OCI-LY3 (cell line): ENCODE measurements around the gene CFAP298.

ENCODE experiments used
- H2AFZ ChIP-seq: fragments of 200-600, 300-600 bp; shearing (Covaris generic); 2 replicates; pipeline ENCODE4 v1.6.0; 2014; ENCODE audit warnings: antibody characterized with exemption, low read depth, low read length
- H3K27ac ChIP-seq: fragments of 200-600, 300-600 bp; sonication (generic); 2 replicates; pipeline ENCODE4 v1.5.1; 2014; ENCODE audit warnings: mild to moderate bottlenecking, low read length, moderate library complexity, mixed read lengths
- H3K27me3 ChIP-seq: fragments of 200-600, 300-600 bp; sonication (generic); 2 replicates; pipeline ENCODE4 v1.6.1; 2014; ENCODE audit warnings: low read depth, low read length, mixed read lengths
- H3K36me3 ChIP-seq: fragments of 200-600, 300-600 bp; sonication (generic); replicated peaks from 2 replicates; pipeline ENCODE3; 2014; ENCODE audit warnings: low read depth, low read length, mixed read lengths
- H3K4me1 ChIP-seq: fragments of 300-600, 200-600 bp; sonication (generic); 2 replicates; pipeline ENCODE4 v1.6.1; 2014; ENCODE audit warnings: low read length, mixed read lengths
- H3K4me2 ChIP-seq: fragments of 200-600, 300-600 bp; sonication (generic); 2 replicates; pipeline ENCODE4 v1.6.1; 2014; ENCODE audit warnings: low read length, mixed read lengths
- H3K4me3 ChIP-seq: fragments of 300-600, 200-600 bp; sonication (generic); 2 replicates; pipeline ENCODE4 v1.5.1; 2014; ENCODE audit warnings: antibody characterized with exemption, mild to moderate bottlenecking, low read length, moderate library complexity
- H3K79me2 ChIP-seq: fragments of 300-600, 200-600 bp; shearing (Covaris generic); 2 replicates; pipeline ENCODE4 v1.6.1; 2014; ENCODE audit warnings: mild to moderate bottlenecking, low read length, mixed read lengths
- H3K9ac ChIP-seq: fragments of 300-600, 200-600 bp; shearing (Covaris generic); 2 replicates; pipeline ENCODE4 v1.6.0; 2014; ENCODE audit warnings: mild to moderate bottlenecking, low read length, moderate library complexity
- H3K9me3 ChIP-seq: fragments of 200-600, 300-600 bp; shearing (Covaris generic); 2 replicates; pipeline ENCODE4 v1.6.1; 2014; ENCODE audit warnings: low read length, mixed read lengths; ENCODE audit not compliant: insufficient read depth
- H4K20me1 ChIP-seq: fragments of 200-600, 300-600 bp; sonication (generic); 2 replicates; pipeline ENCODE4 v1.6.1; 2016; ENCODE audit warnings: low read length, mixed read lengths; ENCODE audit not compliant: insufficient read depth
- EZH2phosphoT487 ChIP-seq: fragments of 200-600 bp; shearing (Covaris generic); IDR thresholded peaks from 2 replicates; pipeline ENCODE4 v1.6.1; 2018; ENCODE audit warnings: antibody characterized with exemption, mixed run types, low read depth
- TF ChIP-seq, protein P1 (sequence below): fragments of 200-600, 300-600 bp; sonication (generic); IDR thresholded peaks from 2 replicates; pipeline ENCODE4 v1.5.1; 2014; ENCODE audit warnings: antibody characterized with exemption, low read length, low read depth

CFAP298 gene

GRCh38 chr21:32558106-32558505, 54.1 kb downstream of the CFAP298 start:
- no peaks in the 10 kb centered on the region for H3K27me3 ChIP-seq
- no peaks in the 10 kb centered on the region for H3K79me2 ChIP-seq
- no peaks in the 10 kb centered on the region for H4K20me1 ChIP-seq
- TF ChIP-seq EZH2phosphoT487: no peak
- TF ChIP-seq, protein P1, sequence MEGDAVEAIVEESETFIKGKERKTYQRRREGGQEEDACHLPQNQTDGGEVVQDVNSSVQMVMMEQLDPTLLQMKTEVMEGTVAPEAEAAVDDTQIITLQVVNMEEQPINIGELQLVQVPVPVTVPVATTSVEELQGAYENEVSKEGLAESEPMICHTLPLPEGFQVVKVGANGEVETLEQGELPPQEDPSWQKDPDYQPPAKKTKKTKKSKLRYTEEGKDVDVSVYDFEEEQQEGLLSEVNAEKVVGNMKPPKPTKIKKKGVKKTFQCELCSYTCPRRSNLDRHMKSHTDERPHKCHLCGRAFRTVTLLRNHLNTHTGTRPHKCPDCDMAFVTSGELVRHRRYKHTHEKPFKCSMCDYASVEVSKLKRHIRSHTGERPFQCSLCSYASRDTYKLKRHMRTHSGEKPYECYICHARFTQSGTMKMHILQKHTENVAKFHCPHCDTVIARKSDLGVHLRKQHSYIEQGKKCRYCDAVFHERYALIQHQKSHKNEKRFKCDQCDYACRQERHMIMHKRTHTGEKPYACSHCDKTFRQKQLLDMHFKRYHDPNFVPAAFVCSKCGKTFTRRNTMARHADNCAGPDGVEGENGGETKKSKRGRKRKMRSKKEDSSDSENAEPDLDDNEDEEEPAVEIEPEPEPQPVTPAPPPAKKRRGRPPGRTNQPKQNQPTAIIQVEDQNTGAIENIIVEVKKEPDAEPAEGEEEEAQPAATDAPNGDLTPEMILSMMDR: no peak
- no peak overlapping the region for H3K9ac ChIP-seq
- no peak overlapping the region for H3K27ac ChIP-seq
- no peak overlapping the region for H2AFZ ChIP-seq
- no peaks in the 10 kb centered on the region for H3K36me3 ChIP-seq
- no peak overlapping the region for H3K4me3 ChIP-seq
- no peaks in the 10 kb centered on the region for H3K4me1 ChIP-seq
- H3K4me2 ChIP-seq: no peak overlapping the region
- no peaks in the 10 kb centered on the region for H3K9me3 ChIP-seq

DNA sequence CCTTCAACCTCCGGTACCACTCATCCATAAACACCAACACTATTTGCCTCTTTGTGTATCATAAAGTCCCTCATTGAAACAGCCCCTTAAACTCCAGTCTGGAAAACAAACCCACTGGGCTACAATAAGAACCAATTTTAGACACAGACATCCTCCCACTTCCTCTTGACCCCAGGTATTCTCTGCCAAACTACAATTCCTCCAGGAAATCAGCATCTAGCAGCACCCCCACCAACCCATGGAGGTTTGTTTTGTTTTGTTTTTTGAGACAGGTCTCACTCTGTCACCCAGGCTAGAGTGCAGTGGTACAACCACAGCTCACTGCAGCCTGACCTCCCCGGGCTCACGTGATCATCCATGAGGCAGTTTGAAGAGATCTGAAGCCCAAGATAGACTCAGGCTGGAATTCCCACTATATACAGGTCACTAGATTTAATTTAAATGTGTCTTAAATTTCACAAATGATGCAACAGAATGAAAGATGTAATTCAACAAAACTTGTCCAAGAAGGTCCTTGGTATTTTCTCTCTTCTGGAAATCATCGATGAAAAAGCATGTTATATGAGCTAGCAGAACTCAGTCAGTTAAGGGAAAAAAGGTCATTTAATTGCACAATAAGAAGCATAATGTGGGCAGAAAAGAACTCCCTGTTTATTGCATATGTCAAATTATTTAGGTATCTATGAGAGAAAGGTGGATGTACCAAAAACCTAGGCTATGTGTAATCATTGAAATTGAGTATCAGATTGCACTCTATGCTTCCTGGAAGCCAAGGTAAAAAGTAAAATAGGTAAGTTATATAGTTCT, 57.1 kb downstream of the CFAP298 start:
- Histone ChIP-seq H3K27me3 (0 out of 2 replicates have a peak, but pooled peaks cover 3% of the 10 kb centered on the region), H3K4me3 (no peak overlapping the region), H3K36me3 (no peaks in the 10 kb centered on the region), H3K9me3 (no peaks in the 10 kb centered on the region), H3K4me1 (no peaks in the 10 kb centered on the region), H2AFZ (no peak overlapping the region), H3K9ac (no peak overlapping the region), H3K79me2 (no peaks in the 10 kb centered on the region), H4K20me1 (no peaks in the 10 kb centered on the region), H3K4me2 (no peak overlapping the region), H3K27ac (no peak overlapping the region)
- TF ChIP-seq, protein P1: no peak
- TF ChIP-seq EZH2phosphoT487: no peak

GRCh38 chr21:32549886-32550285, 62.3 kb downstream of the CFAP298 start:
- Histone ChIP-seq H3K4me3 (no peak overlapping the region), H3K4me1 (no peaks in the 10 kb centered on the region), H3K27me3 (0 out of 2 replicates have a peak, but pooled peaks cover 4% of the 10 kb centered on the region), H3K9ac (no peak overlapping the region), H3K79me2 (no peaks in the 10 kb centered on the region), H3K4me2 (no peak overlapping the region), H2AFZ (no peak overlapping the region), H3K27ac (no peak overlapping the region), H3K36me3 (no peaks in the 10 kb centered on the region), H4K20me1 (no peaks in the 10 kb centered on the region), H3K9me3 (no peaks in the 10 kb centered on the region)
- TF ChIP-seq EZH2phosphoT487: no peak
- TF ChIP-seq, protein P1: no peak

- Histone ChIP-seq H3K4me1 (no peaks in the 10 kb centered on the region), H3K4me3 (no peak overlapping the region), H3K27ac (no peak overlapping the region), H3K9me3 (no peaks in the 10 kb centered on the region), H3K79me2 (no peaks in the 10 kb centered on the region), H3K27me3 (0 out of 2 replicates have a peak, but pooled peaks cover 4% of the 10 kb centered on the region), H3K36me3 (no peaks in the 10 kb centered on the region), H4K20me1 (no peaks in the 10 kb centered on the region), H2AFZ (no peak overlapping the region), H3K9ac (no peak overlapping the region), H3K4me2 (no peak overlapping the region)
- no peak for TF ChIP-seq EZH2phosphoT487
- TF ChIP-seq, protein P1: no peak
These were observed 62.7 kb downstream of the CFAP298 start for GRCh38 chr21:32549440-32549839.
